Superior temporal gyrus (tissue), 1 donor: ENCODE results near the gene ADAMTSL2.

Source experiments
- DNase-seq: peaks from one replicate; pipeline ENCODE4 v3.0.0-alpha.2; 2016; ENCODE audit errors: extremely low spot score

The ADAMTSL2 gene

GRCh38 chr9:133534346-133535291, at the start of gene ADAMTSL2:
Gene ADAMTSL2 (plus strand): TSS chr9:133534704. CDS start chr9:133536713, 2,009 bp downstream.
- DNase-seq = peak; percentile 61

GRCh38 chr9:133485531-133486260, 48.8 kb upstream of the ADAMTSL2 start:
- no peak for DNase-seq

GRCh38 chr9:133487331-133487725, 47.2 kb upstream of the ADAMTSL2 start:
- DNase-seq = no peak

GRCh38 chr9:133488686-133489252, 45.7 kb upstream of the ADAMTSL2 start:
- DNase-seq = no peak

- no peak for DNase-seq
Measured at GRCh38 chr9:133489253-133490190, 45.0 kb upstream of the ADAMTSL2 start.

- DNase-seq = no peak
Measured at GRCh38 chr9:133490201-133490681, 44.3 kb upstream of the ADAMTSL2 start.

- no peak for DNase-seq
Measured at GRCh38 chr9:133490865-133491655, 43.4 kb upstream of the ADAMTSL2 start.

- DNase-seq = no peak
Measured at GRCh38 chr9:133491656-133491925, 42.9 kb upstream of the ADAMTSL2 start.

GRCh38 chr9:133492061-133493021, 42.2 kb upstream of the ADAMTSL2 start:
- DNase-seq = no peak

GRCh38 chr9:133493428-133493827, 41.1 kb upstream of the ADAMTSL2 start:
- DNase-seq = no peak

- no peak for DNase-seq
Measured at GRCh38 chr9:133493845-133494540, 40.5 kb upstream of the ADAMTSL2 start.

GRCh38 chr9:133494636-133495326, 39.7 kb upstream of the ADAMTSL2 start:
- no peak for DNase-seq

GRCh38 chr9:133495327-133496293, 38.9 kb upstream of the ADAMTSL2 start:
- no peak for DNase-seq

GRCh38 chr9:133496861-133497842, 37.4 kb upstream of the ADAMTSL2 start:
- DNase-seq = no peak

- no peak for DNase-seq
Measured at GRCh38 chr9:133499132-133499891, 35.2 kb upstream of the ADAMTSL2 start.
